ENCODE results near the gene DISP1.
A peak's percentile ranks its signal among the peaks of the same experiment; 100 is the strongest.

DISP1 gene

DNA sequence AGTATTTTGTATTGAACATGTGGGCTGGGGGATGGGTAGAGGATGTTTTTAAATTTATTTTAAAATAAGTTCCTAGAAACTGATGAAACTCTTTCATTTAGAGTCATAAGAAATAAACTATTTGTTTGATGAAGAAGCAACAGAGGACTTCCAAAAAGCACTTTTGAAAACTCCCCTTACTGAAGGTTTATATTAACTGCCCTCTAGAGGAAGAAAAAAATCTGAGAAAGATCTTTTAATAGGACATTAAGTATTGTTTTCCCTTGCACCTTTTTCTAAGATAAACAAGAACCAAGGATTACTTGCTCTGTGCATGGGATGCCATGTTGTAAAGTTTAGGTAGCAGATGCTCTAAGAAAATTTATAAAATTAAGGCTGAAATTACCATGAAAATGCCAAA, 14.1 kb downstream of the DISP1 start:
- Histone ChIP-seq H3K4me1 (ENCODE audit: low read length) (no peaks in the 10 kb centered on the region), H3K9me3 (replicated peaks; ENCODE audit: insufficient read depth, low read length) (no peaks in the 10 kb centered on the region), H2AFZ (ENCODE audit: low read length) (no peak overlapping the region), H3K9me2 (replicated peaks; ENCODE audit: insufficient read depth, low read length) (no peaks in the 10 kb centered on the region), H3F3A (ENCODE audit: insufficient read depth, low read length) (no peaks in the 10 kb centered on the region), H3K4me2 (ENCODE audit: low read depth, low read length) (no peak overlapping the region), H3K36me3 (replicated peaks; ENCODE audit: insufficient read depth, low read length) (no peaks in the 10 kb centered on the region), H3K4me3 (ENCODE audit: low read length) (no peak overlapping the region), H3K9ac (ENCODE audit: low read length) (no peak overlapping the region), H3K79me2 (ENCODE audit: low read length) (no peaks in the 10 kb centered on the region), H4K20me1 (ENCODE audit: insufficient read depth, low read length) (no peaks in the 10 kb centered on the region), H3K27me3 (replicated peaks; ENCODE audit: insufficient read depth, low read length) (no peaks in the 10 kb centered on the region), H3K27ac (ENCODE audit: low read length) (no peak overlapping the region)
- DNase-seq: peak; percentile 13
- TF ChIP-seq EZH2 (optimal IDR thresholded peaks at IDR 0.05; ENCODE audit: low read depth, low read length) (no peak), CTCF (IDR thresholded peaks at IDR 0.05; ENCODE audit: low read length) (peak; percentile 19; the same call in 1 of the 2 replicates), EZH2phosphoT487 (IDR thresholded peaks at IDR 0.05; ENCODE audit: low read length) (no peak)

GRCh38 chr1:222829868-222830267, 15.0 kb downstream of the DISP1 start:
- no peak overlapping the region for H3K4me2 ChIP-seq (ENCODE audit: low read depth, low read length)
- H4K20me1 ChIP-seq (ENCODE audit: insufficient read depth, low read length): no peaks in the 10 kb centered on the region
- no peaks in the 10 kb centered on the region for H3K36me3 ChIP-seq (replicated peaks; ENCODE audit: insufficient read depth, low read length)
- no peaks in the 10 kb centered on the region for H3K9me3 ChIP-seq (replicated peaks; ENCODE audit: insufficient read depth, low read length)
- H3F3A ChIP-seq (ENCODE audit: insufficient read depth, low read length): no peaks in the 10 kb centered on the region
- H3K27ac ChIP-seq (ENCODE audit: low read length): no peak overlapping the region
- H2AFZ ChIP-seq (ENCODE audit: low read length): no peak overlapping the region
- H3K79me2 ChIP-seq (ENCODE audit: low read length): no peaks in the 10 kb centered on the region
- DNase-seq: no peak
- no peak overlapping the region for H3K9ac ChIP-seq (ENCODE audit: low read length)
- H3K9me2 ChIP-seq (replicated peaks; ENCODE audit: insufficient read depth, low read length): no peaks in the 10 kb centered on the region
- H3K4me1 ChIP-seq (ENCODE audit: low read length): no peaks in the 10 kb centered on the region
- H3K4me3 ChIP-seq (ENCODE audit: low read length): no peak overlapping the region
- no peaks in the 10 kb centered on the region for H3K27me3 ChIP-seq (replicated peaks; ENCODE audit: insufficient read depth, low read length)
- TF ChIP-seq CTCF (IDR thresholded peaks at IDR 0.05; ENCODE audit: low read length) (no peak), EZH2 (optimal IDR thresholded peaks at IDR 0.05; ENCODE audit: low read depth, low read length) (no peak), EZH2phosphoT487 (IDR thresholded peaks at IDR 0.05; ENCODE audit: low read length) (no peak)

DNA sequence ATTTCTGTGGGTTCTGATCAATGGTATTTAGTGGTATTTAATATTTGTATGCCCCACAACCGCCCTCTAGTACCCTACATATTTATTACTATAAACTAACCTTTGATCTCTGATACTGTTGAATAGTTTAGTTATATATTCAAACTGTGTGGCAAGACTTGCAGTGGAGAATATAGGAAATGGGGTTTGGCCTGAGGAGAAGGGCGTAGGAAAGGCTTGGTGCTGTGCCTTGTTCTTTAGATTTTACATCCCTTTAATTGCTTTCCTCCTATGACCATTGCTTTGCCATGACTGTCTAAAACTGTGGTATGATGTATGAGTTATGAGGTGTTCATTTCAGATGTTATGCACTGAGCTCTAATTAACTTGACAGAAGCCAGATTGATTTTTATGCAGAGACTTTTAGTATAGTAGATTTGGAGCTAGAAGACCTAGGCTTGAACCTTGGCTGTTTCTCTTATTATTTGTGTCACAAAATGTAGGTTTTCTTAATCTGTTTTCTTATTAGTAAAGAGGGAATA, 18.6 kb downstream of the DISP1 start:
- H3K4me1 ChIP-seq (ENCODE audit: low read length): no peaks in the 10 kb centered on the region
- H3K36me3 ChIP-seq (replicated peaks; ENCODE audit: insufficient read depth, low read length): no peaks in the 10 kb centered on the region
- no peaks in the 10 kb centered on the region for H4K20me1 ChIP-seq (ENCODE audit: insufficient read depth, low read length)
- H3K9me2 ChIP-seq (replicated peaks; ENCODE audit: insufficient read depth, low read length): no peaks in the 10 kb centered on the region
- no peak for TF ChIP-seq EZH2phosphoT487 (IDR thresholded peaks at IDR 0.05; ENCODE audit: low read length)
- no peak for TF ChIP-seq EZH2 (optimal IDR thresholded peaks at IDR 0.05; ENCODE audit: low read depth, low read length)
- TF ChIP-seq CTCF (IDR thresholded peaks at IDR 0.05; ENCODE audit: low read length): no peak
- no peak overlapping the region for H2AFZ ChIP-seq (ENCODE audit: low read length)
- no peak overlapping the region for H3K4me2 ChIP-seq (ENCODE audit: low read depth, low read length)
- no peak for DNase-seq
- no peak overlapping the region for H3K4me3 ChIP-seq (ENCODE audit: low read length)
- no peaks in the 10 kb centered on the region for H3K9me3 ChIP-seq (replicated peaks; ENCODE audit: insufficient read depth, low read length)
- H3K9ac ChIP-seq (ENCODE audit: low read length): no peak overlapping the region
- H3K79me2 ChIP-seq (ENCODE audit: low read length): no peaks in the 10 kb centered on the region
- H3K27me3 ChIP-seq (replicated peaks; ENCODE audit: insufficient read depth, low read length): no peaks in the 10 kb centered on the region
- H3K27ac ChIP-seq (ENCODE audit: low read length): no peak overlapping the region
- no peaks in the 10 kb centered on the region for H3F3A ChIP-seq (ENCODE audit: insufficient read depth, low read length)

All from MM.1S (cell line).